SKM-1 treated with dmso at 0.1 percent for 144 hours (cell line): ENCODE data around the gene BMP6.

Source experiments
- DNase-seq: peaks from one replicate; lab custom pipeline; 2025; ENCODE audit not compliant: unreplicated experiment; lab: John Stamatoyannopoulos, UW

BMP6 gene

DNA sequence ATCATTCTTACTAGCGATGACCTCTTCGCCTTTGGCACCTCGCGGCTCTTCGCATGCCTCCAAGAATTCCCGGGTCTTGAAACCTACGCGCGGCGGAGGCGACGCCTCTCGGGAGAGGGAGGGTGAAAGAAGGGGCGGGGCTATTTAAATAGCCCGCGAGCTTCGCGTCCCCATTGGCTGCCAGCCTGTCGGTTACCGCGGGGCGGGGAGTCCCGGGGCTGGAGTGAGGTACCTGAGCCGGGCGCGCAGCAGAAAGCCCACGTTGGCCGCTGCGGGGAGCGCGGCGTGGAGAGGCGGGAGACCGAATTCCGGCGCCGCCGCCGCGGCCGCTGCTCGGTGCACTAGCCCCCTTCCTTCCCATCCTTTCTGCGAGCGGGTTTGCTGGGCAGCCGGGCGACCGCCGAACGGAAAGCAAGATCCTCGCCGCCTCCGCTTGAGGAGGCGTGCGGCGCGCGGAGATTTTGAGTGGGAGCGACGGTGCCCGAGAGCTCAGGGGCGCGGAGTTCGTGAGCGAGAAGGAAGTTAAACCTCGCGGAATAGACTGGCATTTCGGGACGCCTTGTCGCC, at the start of gene BMP6:
BMP6 (plus strand) TSS at position 251 of the 567 bp plus-strand sequence. CDS start 857 bp downstream, outside the sequence.
- peak; percentile 28 for DNase-seq

DNA sequence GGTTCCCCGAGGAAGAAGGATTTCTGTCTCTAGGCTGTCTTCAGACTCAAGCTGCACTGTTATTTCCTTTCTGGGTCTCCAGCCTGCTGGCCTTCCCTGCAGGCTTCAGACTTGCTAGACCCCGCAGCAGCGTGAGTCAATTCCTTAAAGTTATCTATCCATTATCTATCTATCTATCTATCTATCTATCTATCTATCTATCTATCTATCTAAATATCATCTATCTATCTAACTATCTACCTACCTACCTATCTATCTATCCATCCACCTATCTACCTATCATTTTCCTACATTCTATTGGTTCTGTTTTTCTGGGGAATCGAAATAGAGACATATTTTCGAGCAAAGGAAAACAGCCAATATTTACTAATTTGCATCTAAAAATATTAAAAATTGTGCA, 48.7 kb upstream of the BMP6 start:
- no peak for DNase-seq

DNA sequence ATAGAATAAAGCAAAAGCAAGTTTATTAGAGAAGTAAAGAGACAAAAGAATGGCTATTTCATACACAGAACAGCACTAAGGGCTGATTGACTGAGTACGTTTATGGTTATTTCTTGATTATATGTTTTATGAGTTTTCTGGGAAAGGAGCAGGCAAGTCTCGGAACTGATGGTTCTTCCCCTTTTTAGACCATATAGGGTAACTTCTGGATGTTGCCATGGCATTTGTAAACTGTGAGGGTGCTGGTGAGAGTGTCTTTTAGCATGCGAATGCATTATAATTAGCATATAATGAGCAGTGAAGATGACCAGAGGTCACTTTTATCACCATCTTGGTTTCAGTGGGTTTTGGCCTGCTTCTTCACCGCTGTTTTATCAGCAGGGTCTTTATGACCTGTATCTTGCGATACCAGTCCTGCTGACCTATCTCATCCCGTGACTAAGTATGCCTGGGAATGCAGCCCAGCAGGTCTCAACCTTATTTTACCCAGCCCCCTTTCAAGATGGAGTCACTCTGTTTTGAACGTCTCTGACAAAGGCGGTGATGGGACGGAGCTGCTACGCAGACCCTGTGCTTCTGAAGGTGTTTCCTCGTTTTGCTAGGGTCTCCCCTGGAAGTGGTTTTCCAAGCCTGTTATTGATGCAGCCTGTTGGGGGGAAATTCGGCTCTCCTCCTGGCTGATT, 45.4 kb upstream of the BMP6 start:
- DNase-seq, result no peak

DNA sequence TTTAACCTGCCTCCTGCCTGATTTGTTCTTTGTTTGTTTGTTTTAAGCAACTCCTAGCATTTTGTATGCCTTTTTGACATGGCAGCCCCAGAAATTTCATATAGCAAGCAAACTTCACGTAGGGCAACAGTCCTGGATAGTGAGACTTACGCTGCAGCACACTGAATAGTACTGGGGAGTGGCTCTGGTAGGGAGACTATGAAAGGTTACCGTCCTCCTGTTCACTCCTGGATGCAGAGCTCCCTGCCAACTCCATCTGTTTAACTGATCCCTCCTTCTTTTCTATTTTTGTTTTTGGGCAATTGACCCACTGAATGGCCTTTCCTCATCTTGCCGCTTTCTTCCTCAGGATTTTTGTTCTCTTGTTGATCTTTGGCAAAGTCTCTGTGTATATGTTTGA, 44.5 kb upstream of the BMP6 start:
- DNase-seq, result no peak

DNA sequence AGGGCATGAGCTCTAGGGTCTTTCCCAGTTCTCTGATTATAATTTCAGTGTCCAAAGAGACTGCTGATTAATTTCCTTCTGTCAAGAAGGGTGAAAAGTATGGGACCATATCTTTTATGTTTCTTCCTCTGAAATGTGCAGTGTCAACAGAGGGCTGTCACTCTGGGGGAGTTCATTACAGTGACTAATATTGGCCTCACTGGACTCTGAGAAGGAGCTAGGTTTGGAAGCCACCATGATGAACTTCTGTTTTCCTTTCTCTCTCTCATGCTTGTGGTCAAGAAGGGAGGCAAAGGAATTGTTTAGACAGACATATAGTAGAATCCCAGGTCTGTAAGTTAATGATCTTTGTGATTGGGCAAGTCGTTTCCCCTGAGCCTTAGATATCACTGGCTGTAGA, 41.8 kb upstream of the BMP6 start:
- no peak for DNase-seq

DNA sequence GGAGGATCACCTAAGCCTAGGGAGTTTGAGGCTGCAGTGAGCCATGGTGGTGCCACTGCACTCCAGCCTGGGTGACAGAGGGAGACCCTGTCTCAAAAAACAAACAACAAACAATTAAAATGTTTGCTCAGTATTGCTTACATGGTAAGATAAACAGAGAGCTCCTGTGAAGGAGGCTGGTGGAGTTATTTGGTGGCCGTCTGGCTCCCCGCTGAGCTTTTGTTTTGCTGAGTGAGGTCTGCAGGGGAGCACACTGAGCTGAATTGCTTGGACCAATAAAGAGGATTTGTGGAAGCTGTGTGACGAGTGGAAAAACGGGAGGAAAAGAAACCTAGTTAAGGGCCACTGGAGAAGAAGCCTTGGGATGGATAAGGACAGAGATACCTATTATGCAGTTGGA, 41.1 kb upstream of the BMP6 start:
- DNase-seq, result no peak

DNA sequence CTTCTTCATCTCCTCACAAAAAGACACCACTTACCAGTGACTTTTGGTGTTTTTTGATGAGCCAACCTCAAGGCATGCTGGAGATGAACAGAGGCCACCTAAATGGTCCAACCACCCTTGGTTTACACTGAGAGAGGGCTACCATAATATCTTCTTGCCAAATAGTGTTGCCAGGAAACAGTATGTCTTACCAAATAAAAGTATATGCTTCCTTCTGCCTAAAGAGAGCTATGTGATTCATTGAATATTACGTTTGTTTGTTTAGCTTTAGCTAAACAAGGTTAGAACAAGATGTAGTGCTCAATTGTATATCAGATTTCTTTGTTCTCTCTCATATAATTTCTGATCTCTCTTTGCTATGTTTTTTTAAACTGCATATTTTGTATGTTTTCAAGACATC, 40.6 kb upstream of the BMP6 start:
- no peak for DNase-seq

DNA sequence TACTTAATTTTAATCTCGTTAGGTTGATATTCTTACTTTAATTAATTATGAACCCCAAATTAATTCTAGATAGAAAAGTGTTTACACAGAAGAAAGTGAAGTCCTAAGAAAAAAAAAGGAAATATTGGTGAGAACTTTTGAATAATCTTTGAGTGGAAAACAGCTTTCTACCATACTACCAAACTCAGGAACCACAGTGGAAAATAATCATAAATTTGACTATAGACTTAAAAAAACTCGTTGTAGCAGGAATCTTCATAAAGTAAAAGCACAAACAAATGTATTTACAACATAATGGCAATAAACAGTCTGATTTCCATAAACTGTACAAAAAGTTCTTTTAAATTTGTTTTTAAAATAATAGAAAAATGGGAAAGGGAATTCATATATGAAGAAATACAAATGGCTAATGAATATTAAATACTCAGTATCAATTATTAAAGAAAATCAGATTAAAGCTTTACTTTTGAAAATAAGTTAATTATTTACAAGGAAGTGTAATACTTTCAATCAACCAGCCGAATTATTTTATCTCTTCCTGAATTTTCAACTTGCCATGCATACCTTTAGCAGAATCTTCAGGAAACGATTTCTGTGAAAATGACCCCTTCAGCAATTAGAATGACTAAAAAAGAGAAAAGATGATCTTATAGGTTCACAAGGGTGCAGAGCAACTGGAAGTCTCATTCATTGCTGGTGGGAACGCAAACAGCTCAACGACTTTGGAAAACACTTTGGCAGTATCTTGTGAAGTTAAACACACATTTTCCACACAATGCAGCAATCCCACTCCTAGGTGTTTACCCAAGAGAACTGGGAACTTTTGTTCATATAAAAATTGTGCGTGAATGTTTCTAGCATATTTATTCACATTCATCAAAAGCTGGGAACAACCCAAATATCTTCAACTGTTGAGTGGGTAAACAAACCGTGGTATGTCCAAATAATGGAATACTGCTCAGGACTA, 38.5 kb upstream of the BMP6 start:
- DNase-seq, result no peak

DNA sequence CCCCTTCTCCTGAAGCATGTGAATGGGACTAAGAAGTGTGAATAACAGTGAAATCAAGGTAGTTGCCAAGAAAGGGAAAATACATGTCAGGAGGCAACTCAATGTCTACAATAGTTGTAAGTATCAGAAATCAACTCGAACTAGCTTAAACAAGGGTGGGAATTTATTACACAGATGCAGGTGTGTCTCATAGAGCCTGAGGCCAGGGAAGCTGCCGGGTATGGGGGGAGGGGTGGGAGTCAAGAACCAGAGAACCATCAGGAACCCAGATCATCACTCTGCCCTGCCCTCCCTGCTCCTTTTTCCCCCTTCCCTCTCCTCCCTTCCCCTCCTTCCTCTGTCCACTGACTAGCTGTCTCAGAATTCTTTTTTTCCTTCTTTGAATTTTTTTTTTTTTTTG, 34.9 kb upstream of the BMP6 start:
- DNase-seq, result no peak

DNA sequence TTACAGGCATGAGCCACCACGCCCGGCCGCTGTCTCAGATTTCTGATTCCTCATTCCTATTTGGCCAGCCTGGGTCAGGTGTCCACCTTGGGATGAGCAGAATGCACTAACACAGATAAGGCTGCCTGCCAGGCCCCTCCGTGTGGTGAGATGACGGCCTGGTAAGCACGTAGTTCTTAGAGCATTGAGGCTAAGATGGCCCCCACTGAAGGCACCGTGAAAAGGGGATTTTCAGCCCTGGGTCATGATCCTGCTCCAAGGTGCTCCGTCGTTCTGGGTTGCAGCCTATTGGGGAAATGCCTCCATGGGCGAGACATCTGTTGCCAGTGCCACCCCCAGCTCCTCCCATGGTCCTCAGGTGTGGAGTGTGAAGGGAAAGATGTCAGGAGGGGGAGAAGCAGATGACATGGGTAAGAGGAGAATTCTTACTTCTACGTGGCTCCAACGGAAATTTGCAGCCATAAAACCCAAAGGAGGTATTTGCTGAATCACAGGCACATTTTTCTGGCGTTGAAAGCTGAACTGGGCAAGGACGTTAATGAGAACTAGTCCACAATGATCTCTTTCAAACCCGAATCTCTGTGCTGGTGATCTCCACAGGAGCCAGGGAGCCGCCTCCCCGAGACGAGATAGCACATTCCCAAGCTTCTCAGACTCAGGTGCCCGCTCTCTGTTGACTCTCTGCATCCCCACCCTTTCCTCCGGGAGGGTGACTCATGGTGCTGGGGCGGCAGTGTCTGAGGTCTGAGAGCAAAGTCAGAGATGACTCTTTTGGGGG, 34.0 kb upstream of the BMP6 start:
- no peak for DNase-seq

DNA sequence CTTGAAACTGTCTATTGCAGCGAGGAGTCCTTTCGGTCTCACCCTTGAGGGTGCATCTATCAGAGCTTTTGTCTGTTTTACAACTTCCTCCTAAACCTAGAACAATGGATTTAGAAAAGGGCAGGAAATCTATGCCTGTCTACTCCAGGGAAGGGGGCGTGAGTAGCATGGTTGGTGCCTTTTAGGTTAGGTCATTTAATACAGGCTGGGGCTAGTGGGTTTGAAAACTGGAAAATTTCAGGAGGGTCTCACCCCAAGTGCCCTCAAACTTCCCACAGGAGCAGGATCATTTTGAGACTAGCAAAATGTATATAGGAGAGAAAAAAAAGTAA, 33.5 kb upstream of the BMP6 start:
- DNase-seq, result no peak

DNA sequence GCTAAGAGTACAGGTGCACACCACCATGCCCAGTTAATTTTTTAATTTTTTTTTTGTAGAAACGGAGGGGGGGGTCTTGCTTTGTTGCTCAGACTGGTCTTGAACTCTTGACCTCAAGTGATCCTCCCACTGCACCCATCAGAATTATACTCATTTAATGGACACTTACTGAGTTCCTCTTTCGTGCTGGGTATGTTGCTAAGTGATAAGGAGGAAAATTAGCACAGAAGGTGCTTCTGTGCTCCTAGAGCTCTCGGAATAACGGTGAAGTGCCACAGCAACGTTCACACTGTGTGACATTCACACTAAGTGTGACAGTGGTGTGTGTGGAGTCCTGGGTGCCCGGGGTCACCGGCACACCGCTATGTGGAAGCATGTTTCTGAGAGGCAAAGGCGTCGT, 32.1 kb upstream of the BMP6 start:
- peak; percentile 22 for DNase-seq

DNA sequence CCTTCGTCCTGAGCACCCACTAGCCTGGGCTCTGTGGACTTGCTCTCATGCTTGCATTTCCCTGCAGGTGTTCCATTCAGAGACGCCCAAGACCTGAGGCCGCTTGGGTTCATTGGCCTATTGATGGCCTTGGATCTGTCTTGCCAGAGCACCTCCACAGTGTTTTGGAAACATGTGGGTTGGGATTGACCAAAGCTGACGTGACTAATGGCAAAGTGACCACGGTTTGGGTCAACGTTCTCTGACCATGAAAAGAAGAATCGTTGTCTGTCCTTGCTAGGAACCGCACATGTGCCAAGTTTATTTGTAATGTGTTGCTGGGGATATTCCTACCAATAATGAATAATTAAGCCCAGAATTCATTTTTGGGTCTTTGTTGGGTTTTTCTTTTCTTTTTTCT, 29.8 kb upstream of the BMP6 start:
- DNase-seq, result no peak

DNA sequence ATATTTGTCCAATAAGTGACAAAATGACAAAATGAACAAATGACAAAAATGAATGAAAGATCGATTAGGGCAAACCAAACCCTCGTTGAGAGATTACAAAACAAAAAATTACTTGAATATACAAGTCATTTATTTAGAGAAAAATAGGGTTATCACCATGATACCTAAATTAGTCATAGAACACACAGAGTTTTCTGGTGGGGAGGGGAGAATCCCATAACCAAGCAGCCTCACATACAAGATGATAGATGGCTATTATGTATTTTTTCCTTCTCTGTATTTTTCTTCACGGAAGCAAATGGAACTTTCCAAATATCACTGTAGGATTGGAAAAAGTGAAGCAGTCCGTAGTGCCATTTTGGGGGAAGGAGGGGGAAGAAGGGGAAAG, 28.5 kb upstream of the BMP6 start:
- DNase-seq, result no peak

DNA sequence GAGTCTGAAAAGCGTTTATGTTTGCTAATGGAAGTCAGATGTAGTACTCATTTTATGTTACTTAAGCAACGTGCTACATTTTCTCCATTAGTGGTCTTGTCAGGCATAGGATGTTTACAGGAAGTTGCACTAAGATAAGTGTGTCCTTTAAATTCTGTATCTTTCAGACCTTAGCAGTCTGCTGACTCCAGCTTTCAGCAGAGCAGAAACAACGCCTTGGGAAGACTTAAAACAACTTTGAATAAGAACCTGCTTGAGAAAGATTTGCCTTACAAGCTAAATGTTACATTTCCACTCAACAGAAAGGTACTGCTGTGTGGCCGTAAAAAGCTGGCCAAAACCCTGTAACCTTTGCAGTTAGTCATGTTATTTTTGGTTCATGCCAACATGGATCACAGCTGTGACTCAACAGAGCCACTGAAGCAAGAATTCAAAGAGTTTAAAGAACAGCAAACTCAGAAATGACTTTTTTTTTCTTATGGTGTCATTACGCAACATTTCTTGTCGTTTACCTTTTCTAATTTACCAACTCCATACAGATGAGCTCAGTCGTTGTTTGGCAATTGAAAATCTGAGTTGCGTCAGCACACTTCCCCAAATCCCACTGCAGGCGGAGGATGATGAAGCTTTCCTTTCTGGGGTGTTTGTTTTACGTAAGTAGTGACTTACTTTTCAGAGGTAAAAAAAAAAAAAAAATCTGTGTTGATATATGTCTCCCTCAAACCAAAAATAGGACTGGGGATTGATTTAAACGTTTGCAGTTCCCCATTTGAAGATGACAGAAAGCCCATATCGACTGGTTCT, 27.9 kb upstream of the BMP6 start:
- DNase-seq, result peak; percentile 97

DNA sequence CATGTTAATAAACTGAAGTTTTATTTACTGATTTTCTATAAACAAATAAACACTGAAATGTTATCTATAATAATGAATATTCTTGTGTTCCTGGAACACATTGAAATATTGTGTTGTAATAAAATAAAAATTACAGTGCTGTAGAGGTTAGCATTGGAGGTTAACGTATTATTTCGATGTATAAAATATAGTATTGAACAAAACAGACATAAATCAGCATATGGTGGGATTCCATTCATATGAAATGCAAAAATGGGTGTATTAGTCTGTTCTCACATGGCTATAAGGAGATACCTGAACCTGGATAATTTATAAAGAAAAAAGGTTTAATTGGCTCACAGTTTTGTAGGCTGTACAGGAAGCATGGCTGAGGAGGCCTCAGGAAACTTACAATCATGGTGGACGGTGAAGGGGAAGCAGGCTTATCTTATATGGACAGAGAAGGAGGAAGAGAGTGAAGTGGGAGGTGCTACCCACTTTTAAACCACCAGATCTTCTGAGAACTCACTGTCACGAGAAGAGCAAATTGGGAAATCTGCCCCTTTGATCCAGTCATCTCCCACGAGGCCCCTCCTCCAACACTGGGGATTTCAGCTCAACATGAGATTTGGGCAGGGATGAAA, 24.6 kb upstream of the BMP6 start:
- peak; percentile 18 for DNase-seq

DNA sequence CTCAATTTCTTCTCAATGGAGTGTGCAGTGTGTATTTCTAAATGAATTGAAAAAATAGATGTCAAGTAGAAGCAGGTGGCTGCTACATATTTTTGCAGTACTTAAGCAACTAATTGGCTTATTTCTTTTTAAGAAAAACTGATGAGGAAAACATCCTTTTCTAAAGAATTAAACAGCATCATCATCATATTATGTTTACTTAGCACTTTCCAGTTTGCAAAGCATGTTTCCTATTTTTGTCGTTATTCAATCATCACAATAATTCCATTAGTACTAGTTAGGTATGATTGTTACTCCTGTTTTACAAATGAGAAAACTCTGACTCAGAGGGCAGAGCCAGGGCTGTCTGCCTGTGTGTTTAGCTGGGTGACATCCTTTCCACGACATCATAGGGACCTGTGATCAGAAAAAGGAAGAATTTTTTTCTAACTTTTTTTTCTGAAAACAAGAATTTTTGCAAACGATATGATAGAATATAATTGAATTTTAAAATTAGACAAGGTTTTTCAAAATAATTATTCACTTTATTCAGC, 22.7 kb upstream of the BMP6 start:
- no peak for DNase-seq

DNA sequence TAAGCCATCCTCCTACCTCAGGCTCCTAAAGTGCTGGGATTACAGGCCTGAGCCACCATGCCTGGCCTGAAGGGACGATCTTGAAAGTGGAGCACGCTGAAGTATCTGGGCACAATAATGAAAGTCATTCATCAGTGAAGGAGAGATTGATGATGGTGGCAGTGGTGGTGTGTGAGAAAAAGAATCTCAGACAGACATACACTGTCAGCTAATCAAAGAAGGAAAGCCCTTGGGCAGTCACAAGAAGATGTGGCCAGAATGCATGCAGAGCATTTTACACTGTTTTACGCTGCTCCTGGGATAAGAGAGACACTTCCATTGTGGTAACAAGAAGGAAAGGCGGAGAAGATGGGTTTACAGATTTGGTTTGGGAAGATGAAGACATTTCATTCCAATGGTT, 20.4 kb upstream of the BMP6 start:
- DNase-seq, result no peak

DNA sequence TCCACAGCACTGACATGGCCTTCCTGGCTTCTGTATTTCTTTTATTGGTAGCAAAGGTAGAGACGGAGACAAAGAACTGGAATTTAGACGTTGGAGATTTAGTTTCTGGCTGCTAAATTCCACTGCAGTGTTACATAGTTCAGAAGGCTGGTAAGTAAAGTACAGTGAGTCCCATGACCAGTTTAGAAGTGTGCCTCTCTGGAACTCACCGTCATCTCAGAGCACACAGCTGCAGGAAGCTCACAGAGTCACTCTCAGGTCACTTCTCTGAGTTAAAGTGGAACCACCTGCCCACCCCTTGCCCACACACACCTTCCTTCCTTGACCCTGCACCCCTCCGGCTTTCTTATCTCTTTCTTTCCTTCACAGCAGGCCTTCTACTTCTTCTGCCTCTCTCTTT, 19.6 kb upstream of the BMP6 start:
- no peak for DNase-seq

DNA sequence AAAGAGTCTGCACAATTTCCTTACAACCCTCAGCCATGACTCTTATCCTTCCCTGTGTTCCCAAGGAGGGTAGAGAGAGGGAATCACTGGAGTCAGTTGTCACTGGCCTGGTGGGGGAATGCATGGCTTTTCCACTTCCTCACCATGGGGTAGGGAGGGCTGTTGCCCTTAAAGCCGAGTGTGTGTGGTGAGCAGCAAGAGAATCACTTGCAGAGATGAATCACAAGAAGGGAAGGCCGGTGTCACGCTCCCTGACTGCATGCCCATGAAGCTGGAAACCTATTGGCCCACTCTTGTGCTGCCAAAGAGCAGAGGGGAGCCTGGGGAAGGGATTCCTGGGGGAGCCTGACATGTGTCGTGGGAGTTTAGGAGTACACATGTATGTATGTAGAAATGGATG, 18.1 kb upstream of the BMP6 start:
- no peak for DNase-seq
